Right lobe of liver (tissue), 6 donors: ENCODE results near the gene PHKG1. TPM values are rescaled to one million over a fixed set of nuclear protein-coding genes. Genes with fewer than 3 reads are reported as not detected.
"Not testable (repeated sequence)": the region's sequence is repeated elsewhere in the genome, so short reads cannot be mapped to it uniquely, and the experiment has no call there.

Source experiments
- ATAC-seq, 4 donors: fragments of 200-7000 bp; cut with Tn5 transposase; one replicate each; pipeline ENCODE4 v1.9.1; 2020; ENCODE audit warnings: mild to moderate bottlenecking in 4 of 4, moderate library complexity in 4 of 4
- DNase-seq, 3 donors: peaks; one replicate each; pipeline ENCODE4 v3.0.0-alpha.2; 2020
- H3K27ac ChIP-seq, 3 donors: fragments of 200-600 bp; one replicate each; pipeline ENCODE4 v1.8.0; 2022
- H3K27me3 ChIP-seq, 2 donors: fragments of 200-600 bp; one replicate each; pipeline ENCODE4 v1.8.0; 2022
- H3K36me3 ChIP-seq, 4 donors: fragments of 200-600 bp; sonication (generic) in 1 of 4; one replicate each; pipeline versions ENCODE4 v1.5.1 to v1.8.0; 2017 to 2022; ENCODE audit warnings: control low read depth in 1 of 4
- H3K4me1 ChIP-seq, 4 donors: fragments of 200-600 bp; sonication (generic) in 1 of 4; one replicate each; pipeline versions ENCODE4 v1.5.1 to v1.8.0; 2017 to 2022; ENCODE audit warnings: control low read depth in 1 of 4
- H3K4me3 ChIP-seq, 3 donors: fragments of 200-600 bp; one replicate each; pipeline ENCODE4 v1.8.0; 2022
- H3K9me3 ChIP-seq, 4 donors: fragments of 200-600 bp; sonication (generic) in 1 of 4; one replicate each; pipeline versions ENCODE4 v1.5.1 to v1.8.0; 2017 to 2022; ENCODE audit warnings: control low read depth in 1 of 4
- CTCF ChIP-seq, 4 donors: fragments of 200-600 bp in 3 of 4; fragments of 450-650 bp in 1 of 4; IDR thresholded peaks; one replicate each; pipeline versions ENCODE4 v1.5.1 to v1.8.0; 2016 to 2022; ENCODE audit warnings: antibody characterized with exemption in 4 of 4, mild to moderate bottlenecking in 2 of 4
- POLR2A ChIP-seq: fragments of 450-650 bp; IDR thresholded peaks from one replicate; pipeline ENCODE4 v1.6.1; 2017; ENCODE audit warnings: antibody characterized with exemption, mild to moderate bottlenecking
- WGBS: methylation state at CpG from one replicate; pipeline ENCODE4 v1.1.6; 2018; ENCODE audit warnings: low coverage, low lambda C conversion rate; ENCODE audit not compliant: insufficient coverage; ENCODE audit errors: missing lambda C conversion rate; 5-methylcytosine and 5-hydroxymethylcytosine counted together
- intact Hi-C, 2 donors: fragments of 100-400 bp; cut with DNase I; formaldehyde crosslinking; loops; one replicate each; pipeline versions ENCODE4 v1.11.2 to v1.14.1; 2022
- total RNA-seq, 6 experiments: library from RNA; depleted of rRNA in 2 of 6; stranded (reverse); fragments of >200 nt in 2 of 6; fragmentation: NEBNext Ultra II Directional in 3 of 6; extraction: Animal tissue kit (Norgen Biotek cat#: 25700) in 3 of 6; gene quantifications; one replicate each; pipeline versions ENCODE4 v1.1.0 to v1.2.4, GENCODE V29; 2016 to 2023
- donor health status: DM: no; HTN: yes; CAD: no.
- donor health status: DM: no; HTN: no; CAD: no.
- donor health status: DM: no; HTN: no; CAD: no.
- donor health status: DM: no; HTN: yes; CAD: no.
- donor health status: DM: no; HTN: yes; CAD: no.

Gene PHKG1
- total RNA-seq, 6 experiments from 2014 or later = 0.12 to 1.6 (median 0.20) TPM; not detected in 1

DNA sequence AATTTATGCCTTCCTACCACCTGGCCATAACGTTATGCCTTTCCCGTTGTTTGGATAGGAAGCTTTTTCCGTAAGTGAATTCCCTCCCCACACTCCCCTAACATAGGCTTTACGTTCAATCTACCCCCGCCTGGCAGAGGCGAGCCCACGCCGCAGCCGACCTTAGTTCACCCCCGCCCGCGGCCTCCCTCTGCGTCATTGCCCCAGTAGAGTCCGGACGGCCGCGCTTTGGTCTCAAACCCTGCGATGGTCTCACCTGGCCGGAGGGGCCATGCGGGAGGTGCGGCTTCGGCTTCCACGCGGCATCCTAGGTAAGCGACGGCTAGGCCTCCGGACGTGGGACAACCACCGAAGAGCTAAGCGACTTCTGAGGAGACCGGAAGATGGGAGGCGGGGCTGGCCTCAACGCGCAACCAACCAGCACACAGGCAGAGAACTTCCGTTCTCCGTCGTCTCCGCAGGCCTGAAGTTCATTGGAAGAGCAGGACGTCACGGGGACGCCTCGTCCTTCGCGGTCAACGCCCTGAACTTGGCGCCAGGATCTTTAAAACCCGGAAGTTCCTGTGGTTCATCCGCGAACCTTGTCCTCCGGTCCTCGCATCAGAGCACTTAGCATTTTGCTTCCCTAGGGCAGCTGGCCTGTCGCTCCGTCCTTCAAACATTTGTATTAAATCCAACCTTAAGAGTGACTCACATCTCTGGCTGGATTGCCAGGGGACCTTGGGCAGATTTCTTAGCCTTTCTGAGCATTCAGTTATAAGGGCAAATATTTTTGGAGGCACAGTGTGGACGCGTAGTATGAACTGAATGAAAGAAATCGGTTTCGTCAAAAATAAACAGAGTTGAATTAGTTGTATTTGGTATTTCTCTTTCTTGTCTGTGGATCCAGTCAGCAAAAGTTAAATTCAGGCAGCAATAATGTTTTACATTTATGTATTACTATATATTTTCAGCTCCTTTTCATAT is 13.6 kb upstream of the PHKG1 start, which contains the start of gene CHCHD2:
Gene CHCHD2, minus strand, starts transcription at position 369 of the 966 bp plus-strand sequence. Its CDS starts 63 bp downstream, at position 306.
- no peaks in the 10 kb centered on the region for H3K9me3 ChIP-seq
- no peaks in the 10 kb centered on the region for H3K27me3 ChIP-seq
- DNase-seq (peak; percentile 97 to 98 (median 98)), ATAC-seq (peak; percentile 99 to 100 (median 100))
- TF ChIP-seq CTCF (IDR thresholded peaks at IDR 0.05) = no peak
- TF ChIP-seq POLR2A = peak; percentile 92
- intact Hi-C loops = no loop called here
- peak within 1 kb of the TSS; percentile 70 to 87 (median 86) for H3K4me3 ChIP-seq
- peaks cover 0 to 8% (median 3%) of the 10 kb centered on the region in 4 donors for H3K4me1 ChIP-seq
- 5% methylated on average over 34 of the region's 57 CpGs for WGBS
- H3K36me3 ChIP-seq = peaks cover 8 to 30% (median 21%) of the 10 kb centered on the region in 4 donors
- peak within 1 kb of the TSS; percentile 86 to 94 (median 89) for H3K27ac ChIP-seq

- Histone ChIP-seq H3K36me3 (peaks cover 12 to 39% (median 28%) of the 10 kb centered on the region in 4 donors), H3K4me1 (peaks cover 0 to 8% (median 3%) of the 10 kb centered on the region in 4 donors), H3K4me3 (peak overlapping the region; percentile 70 to 87 (median 86)), H3K27ac (peak overlapping the region; percentile 86 to 94 (median 89)), H3K27me3 (no peaks in the 10 kb centered on the region), H3K9me3 (no peaks in the 10 kb centered on the region)
- 15% methylated on average over 6 of the region's 6 CpGs for WGBS
- intact Hi-C loops = no loop called here
- DNase-seq = peak in 1 of 3 donors; percentile 19
- TF ChIP-seq CTCF (IDR thresholded peaks at IDR 0.05) (no peak), POLR2A (no peak)
- ATAC-seq = peak in 2 of 4 donors; percentile 23 to 59
Measured at GRCh38 chr7:56105508-56105907, 12.8 kb upstream of the PHKG1 start.

GRCh38 chr7:56104138-56104537 is 11.4 kb upstream of the PHKG1 start:
- H3K4me1 ChIP-seq, H3K4me3 ChIP-seq, H3K9me3 ChIP-seq, ATAC-seq, H3K27ac ChIP-seq, H3K27me3 ChIP-seq, intact Hi-C loops: not testable (repeated sequence)
- DNase-seq = peak in 1 of 3 donors; percentile 11
- peaks cover 12 to 49% (median 29%) of the 10 kb centered on the region in 4 donors for H3K36me3 ChIP-seq
- 50% methylated on average over 1 of the region's 9 CpGs for WGBS

DNA sequence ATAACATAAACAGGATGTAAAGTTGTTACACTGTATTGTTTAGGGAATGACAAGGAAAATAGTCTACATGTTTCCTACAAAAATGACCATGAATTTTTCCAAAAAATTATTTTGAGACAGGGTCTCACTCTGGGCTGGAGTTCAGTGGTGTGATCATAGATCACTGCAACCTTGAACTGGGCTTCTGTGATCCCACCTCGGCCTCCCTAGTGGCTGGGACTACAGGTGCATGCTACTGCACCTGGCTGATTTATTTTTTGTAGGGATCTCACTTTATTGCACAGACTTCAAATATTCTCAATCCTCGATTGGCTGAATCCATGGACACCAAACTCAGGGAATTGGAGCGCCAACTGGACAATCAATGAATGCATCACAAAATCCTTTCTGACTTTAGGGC is 6.9 kb upstream of the PHKG1 start:
- peaks cover 12 to 49% (median 29%) of the 10 kb centered on the region in 4 donors for H3K36me3 ChIP-seq

GRCh38 chr7:56098187-56099008 is 5.6 kb upstream of the PHKG1 start:
- H3K27me3 ChIP-seq, H3K4me3 ChIP-seq, intact Hi-C loops, DNase-seq, H3K27ac ChIP-seq, H3K4me1 ChIP-seq, H3K9me3 ChIP-seq: not testable (repeated sequence)
- 84% methylated on average over 7 of the region's 8 CpGs for WGBS
- ATAC-seq = peak in 1 of 4 donors; percentile 22
- peaks cover 9 to 39% (median 24%) of the 10 kb centered on the region in 4 donors for H3K36me3 ChIP-seq

More for the DNA sequence above, 6.9 kb upstream of the PHKG1 start:
- H3K27ac ChIP-seq = no peak overlapping the region
- no peaks in the 10 kb centered on the region for H3K9me3 ChIP-seq
- no peak overlapping the region for H3K4me3 ChIP-seq
- intact Hi-C loops = no loop called here
- DNase-seq (no peak), ATAC-seq (no peak)
- TF ChIP-seq CTCF (IDR thresholded peaks at IDR 0.05) (no peak), POLR2A (no peak)
- no peaks in the 10 kb centered on the region for H3K4me1 ChIP-seq
- no peaks in the 10 kb centered on the region for H3K27me3 ChIP-seq
- WGBS = 83% methylated on average over 2 of the region's 3 CpGs
